ENCODE data around the gene INPP5D.
A peak's percentile ranks its signal among the peaks of the same experiment; 100 is the strongest.
"Not testable (repeated sequence)": the region's sequence is repeated elsewhere in the genome, so short reads cannot be mapped to it uniquely, and the experiment has no call there.

The INPP5D gene

GRCh38 chr2:233059797-233060500 lies at the start of gene INPP5D:
TSS of gene INPP5D (plus strand) at chr2:233060342. CDS start at chr2:233060479, 137 bp downstream.
- DNase-seq = no peak
- intact Hi-C loops (cut with DNase I) = loop anchor here (10.0 kb wide), 1 partner anchor 455 kb away; no protein-coding TSS in a partner anchor

- intact Hi-C loops (cut with DNase I) = no loop called here
- DNase-seq = no peak
These were observed 49.4 kb upstream of the INPP5D start for GRCh38 chr2:233010569-233011267.

GRCh38 chr2:233011268-233011650 lies 48.9 kb upstream of the INPP5D start:
- intact Hi-C loops (cut with DNase I) = no loop called here
- DNase-seq = no peak

- intact Hi-C loops (cut with DNase I) = no loop called here
These were observed 48.4 kb upstream of the INPP5D start for GRCh38 chr2:233011702-233012131.

GRCh38 chr2:233012301-233012971 lies 47.7 kb upstream of the INPP5D start:
- intact Hi-C loops (cut with DNase I) = no loop called here
- peak in 2 of 10 donors; percentile 57 to 60 for DNase-seq

More at GRCh38 chr2:233011702-233012131, 48.4 kb upstream of the INPP5D start:
- DNase-seq = no peak

GRCh38 chr2:233013027-233013461 lies 47.1 kb upstream of the INPP5D start, which contains the start of gene NGEF:
TSS of gene NGEF (minus strand) at chr2:233013256. CDS start at chr2:232974890, 38,366 bp downstream.
- intact Hi-C loops (cut with DNase I) = no loop called here

GRCh38 chr2:233013650-233014049 lies 46.5 kb upstream of the INPP5D start:
- no peak for DNase-seq
- intact Hi-C loops (cut with DNase I) = no loop called here

More at GRCh38 chr2:233013027-233013461, 47.1 kb upstream of the INPP5D start, which contains the start of gene NGEF:
- peak in 1 of 10 donors; percentile 66 for DNase-seq

GRCh38 chr2:233015019-233015645 lies 45.0 kb upstream of the INPP5D start:
- peak in 1 of 10 donors; percentile 1 for DNase-seq
- intact Hi-C loops (cut with DNase I) = no loop called here

- intact Hi-C loops (cut with DNase I) = no loop called here
- DNase-seq = no peak
These were observed 42.2 kb upstream of the INPP5D start for GRCh38 chr2:233017947-233018346.

- intact Hi-C loops (cut with DNase I) = loop anchor here (10.0 kb wide), 1 partner anchor 135 kb away; no protein-coding TSS in a partner anchor
These were observed 40.5 kb upstream of the INPP5D start for GRCh38 chr2:233019610-233020009.

GRCh38 chr2:233020454-233020853 lies 39.7 kb upstream of the INPP5D start:
- DNase-seq = peak in 1 of 10 donors; percentile 29
- intact Hi-C loops (cut with DNase I) = loop anchor here (10.0 kb wide), 1 partner anchor 136 kb away; no protein-coding TSS in a partner anchor

More at GRCh38 chr2:233019610-233020009, 40.5 kb upstream of the INPP5D start:
- not testable (repeated sequence) for DNase-seq

GRCh38 chr2:233021771-233022170 lies 38.4 kb upstream of the INPP5D start:
- intact Hi-C loops (cut with DNase I) = loop anchor here (10.0 kb wide), 1 partner anchor 137 kb away; no protein-coding TSS in a partner anchor
- peak in 1 of 10 donors; percentile 34 for DNase-seq

- DNase-seq = peak in 1 of 10 donors; percentile 41
- intact Hi-C loops (cut with DNase I) = loop anchor here (10.0 kb wide), 1 partner anchor 138 kb away; no protein-coding TSS in a partner anchor
These were observed 37.6 kb upstream of the INPP5D start for GRCh38 chr2:233022561-233022960.

- intact Hi-C loops (cut with DNase I) = loop anchor here (10.0 kb wide), 1 partner anchor 138 kb away; no protein-coding TSS in a partner anchor
- DNase-seq = peak in 1 of 10 donors; percentile 58
These were observed 37.0 kb upstream of the INPP5D start for GRCh38 chr2:233023007-233023760.

- intact Hi-C loops (cut with DNase I) = loop anchor here (10.0 kb wide), 1 partner anchor 139 kb away; no protein-coding TSS in a partner anchor
These were observed 36.3 kb upstream of the INPP5D start for GRCh38 chr2:233023761-233024410.

GRCh38 chr2:233025706-233026105 lies 34.4 kb upstream of the INPP5D start:
- intact Hi-C loops (cut with DNase I) = loop anchor here (10.0 kb wide), 1 partner anchor 141 kb away; no protein-coding TSS in a partner anchor

More at GRCh38 chr2:233023761-233024410, 36.3 kb upstream of the INPP5D start:
- peak in 7 of 10 donors; percentile 30 to 90 (median 50) for DNase-seq

GRCh38 chr2:233026198-233026813 lies 33.8 kb upstream of the INPP5D start:
- intact Hi-C loops (cut with DNase I) = loop anchor here (10.0 kb wide), 1 partner anchor 142 kb away; no protein-coding TSS in a partner anchor
- DNase-seq = no peak

More at GRCh38 chr2:233025706-233026105, 34.4 kb upstream of the INPP5D start:
- no peak for DNase-seq

GRCh38 chr2:233029321-233029720 lies 30.8 kb upstream of the INPP5D start:
- no peak for DNase-seq
- intact Hi-C loops (cut with DNase I) = loop anchor here (2.0 to 10.0 kb wide), 2 partner anchors 145 to 177 kb away; no protein-coding TSS in a partner anchor

Measured in posterior cingulate gyrus (tissue), 11 donors.